Karpas-422 (cell line): ENCODE data around the gene LKAAEAR1. TPM values are rescaled to one million over a fixed set of nuclear protein-coding genes. Genes with fewer than 3 reads are reported as not detected.

ENCODE experiments used
- DNase-seq: peaks from one replicate; pipeline ENCODE4 v3.0.0-alpha.2; 2015
- H2AFZ ChIP-seq: fragments of 200-600 bp; sonication (generic); 2 replicates; pipeline ENCODE4 v1.6.1; 2014; ENCODE audit warnings: antibody characterized with exemption, low read length, mixed read lengths
- H3K27ac ChIP-seq: fragments of 200-600 bp; sonication (generic); 2 replicates; pipeline ENCODE4 v1.5.1; 2014; ENCODE audit warnings: mild to moderate bottlenecking, low read length, moderate library complexity
- H3K27me3 ChIP-seq: fragments of 200-600 bp; sonication (generic); 2 replicates; pipeline ENCODE4 v1.6.1; 2014; ENCODE audit warnings: low read length, mixed read lengths
- H3K36me3 ChIP-seq: fragments of 200-600 bp; sonication (generic); 2 replicates; pipeline ENCODE4 v1.6.1; 2014; ENCODE audit warnings: low read length, mixed read lengths; ENCODE audit not compliant: insufficient read depth
- H3K4me1 ChIP-seq: fragments of 200-600 bp; sonication (generic); 2 replicates; pipeline ENCODE4 v1.6.1; 2014; ENCODE audit warnings: mild to moderate bottlenecking, low read length, mixed read lengths
- H3K4me2 ChIP-seq: fragments of 200-600 bp; sonication (generic); 2 replicates; pipeline ENCODE4 v1.6.1; 2014; ENCODE audit warnings: low read length, low read depth, mild to moderate bottlenecking; ENCODE audit not compliant: poor library complexity, severe bottlenecking
- H3K4me3 ChIP-seq: fragments of 200-600 bp; sonication (generic); 2 replicates; pipeline ENCODE4 v1.5.1; 2014; ENCODE audit warnings: mild to moderate bottlenecking, antibody characterized with exemption, low read length, mixed read lengths
- H3K79me2 ChIP-seq: fragments of 200-600 bp; sonication (generic); 2 replicates; pipeline ENCODE4 v1.6.1; 2014; ENCODE audit warnings: mild to moderate bottlenecking, low read length, mixed read lengths
- H3K9ac ChIP-seq: fragments of 200-600 bp; sonication (generic); 2 replicates; pipeline ENCODE4 v1.6.0; 2014; ENCODE audit warnings: low read length
- H3K9me2 ChIP-seq: fragments of 200-600 bp; sonication (generic), shearing (Covaris generic); replicated peaks from 2 replicates; pipeline ENCODE4 v1.6.0; 2014; ENCODE audit warnings: mild to moderate bottlenecking, low read length, moderate library complexity; ENCODE audit not compliant: insufficient read depth
- H3K9me3 ChIP-seq: fragments of 300-700, 200-600 bp; sonication (generic); 2 replicates; pipeline ENCODE4 v1.6.1; 2014; ENCODE audit warnings: low read length, mixed read lengths
- H4K20me1 ChIP-seq: fragments of 200-600 bp; sonication (generic); 2 replicates; pipeline ENCODE4 v1.6.1; 2014; ENCODE audit warnings: mild to moderate bottlenecking, antibody characterized with exemption, low read length, low read depth; ENCODE audit not compliant: insufficient read depth
- total RNA-seq: library from RNA; depleted of rRNA; stranded (reverse); fragments of >200 nt; shearing (Covaris generic); gene quantifications from 2 replicates; pipeline ENCODE4 v1.2.3, GENCODE V29; 2014; ENCODE audit warnings: low replicate concordance

LKAAEAR1 gene
- total RNA-seq, 1 experiment from 2014 or later: not detected

- no peaks in the 10 kb centered on the region for H3K9me3 ChIP-seq
- no peak overlapping the region for H3K9ac ChIP-seq
- no peak overlapping the region for H3K27ac ChIP-seq
- no peaks in the 10 kb centered on the region for H3K9me2 ChIP-seq
- no peak overlapping the region for H2AFZ ChIP-seq
- H3K36me3 ChIP-seq: peaks cover 6% of the 10 kb centered on the region; the same call in 1 of the 2 replicates
- no peak overlapping the region for H3K4me3 ChIP-seq
- H3K27me3 ChIP-seq: no peaks in the 10 kb centered on the region
- H3K4me2 ChIP-seq: no peak overlapping the region
- H4K20me1 ChIP-seq: peaks cover 8% of the 10 kb centered on the region; the same call in 1 of the 2 replicates
- DNase-seq: no peak
- no peaks in the 10 kb centered on the region for H3K79me2 ChIP-seq
- H3K4me1 ChIP-seq: peaks cover 53% of the 10 kb centered on the region
Measured at GRCh38 chr20:64102647-64103354, 18.6 kb upstream of the LKAAEAR1 start.

DNA sequence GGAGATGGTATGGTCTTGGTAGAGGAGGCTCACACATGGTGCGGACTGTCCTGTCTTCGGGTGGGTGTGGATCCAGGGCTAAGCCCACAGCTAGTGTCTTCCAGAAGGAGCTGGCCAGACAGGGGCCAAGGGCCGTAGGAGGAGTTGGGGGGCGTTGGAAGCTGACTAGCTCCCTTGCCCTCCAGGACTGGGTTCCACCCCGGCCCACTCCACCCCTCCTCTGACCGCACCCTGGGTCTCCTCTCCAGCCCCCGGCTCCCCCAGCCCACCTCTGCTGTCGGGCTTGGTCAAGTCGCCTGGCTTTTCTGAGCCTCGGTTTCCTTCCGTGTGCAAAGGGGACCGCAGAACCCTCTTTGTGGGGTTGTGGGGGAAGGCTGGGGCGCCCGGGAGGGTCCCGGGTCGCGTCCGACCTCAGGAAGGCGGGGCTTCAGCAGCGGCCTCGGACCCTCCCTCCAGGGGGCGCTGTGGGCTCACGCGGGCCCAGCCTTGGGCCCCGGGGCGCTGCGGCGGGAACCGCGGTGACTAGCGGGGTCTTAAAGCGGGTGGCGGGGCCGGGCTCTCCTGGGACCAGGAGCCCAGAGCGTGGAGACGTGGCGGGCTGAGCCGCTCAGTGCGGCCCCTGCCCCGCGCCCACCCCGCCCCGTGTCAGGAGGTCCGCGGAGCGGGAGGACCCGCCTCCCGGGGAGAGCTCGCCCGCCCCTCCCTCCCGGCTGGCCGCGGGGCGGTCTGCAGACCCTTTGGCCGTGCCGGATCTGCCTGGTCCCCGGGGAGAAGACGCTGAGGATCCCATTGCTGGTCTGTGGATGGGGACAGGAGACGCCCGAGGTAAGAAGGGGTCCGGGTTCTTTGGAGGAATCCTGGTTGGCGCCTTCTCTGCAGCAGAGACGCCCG lies 17.8 kb upstream of the LKAAEAR1 start:
- peak; percentile 89 for DNase-seq
- Histone ChIP-seq H2AFZ (no peak overlapping the region), H3K79me2 (no peaks in the 10 kb centered on the region), H3K27ac (no peak overlapping the region; the same call in 1 of the 2 replicates), H3K36me3 (peaks cover 6% of the 10 kb centered on the region; the same call in 1 of the 2 replicates), H4K20me1 (peaks cover 8% of the 10 kb centered on the region; the same call in 1 of the 2 replicates), H3K4me2 (peak overlapping the region; percentile 48), H3K9me3 (no peaks in the 10 kb centered on the region), H3K4me1 (peaks cover 45% of the 10 kb centered on the region), H3K27me3 (no peaks in the 10 kb centered on the region), H3K9me2 (no peaks in the 10 kb centered on the region), H3K9ac (peak overlapping the region; percentile 56), H3K4me3 (peak overlapping the region; percentile 15; the same call in 1 of the 2 replicates)

- Histone ChIP-seq H3K4me1 (peaks cover 40% of the 10 kb centered on the region), H3K36me3 (peaks cover 13% of the 10 kb centered on the region), H3K4me3 (peak overlapping the region; percentile 15; the same call in 1 of the 2 replicates), H4K20me1 (peaks cover 8% of the 10 kb centered on the region; the same call in 1 of the 2 replicates), H2AFZ (no peak overlapping the region), H3K9me3 (no peaks in the 10 kb centered on the region), H3K9ac (peak overlapping the region; percentile 56), H3K9me2 (no peaks in the 10 kb centered on the region), H3K79me2 (no peaks in the 10 kb centered on the region), H3K4me2 (peak overlapping the region; percentile 48), H3K27ac (peak overlapping the region; percentile 88), H3K27me3 (no peaks in the 10 kb centered on the region)
- no peak for DNase-seq
Measured at GRCh38 chr20:64100946-64101688, 16.9 kb upstream of the LKAAEAR1 start.

GRCh38 chr20:64100566-64100888 lies 16.3 kb upstream of the LKAAEAR1 start:
- Histone ChIP-seq H3K4me2 (peak overlapping the region; percentile 48), H3K27me3 (no peaks in the 10 kb centered on the region)

GRCh38 chr20:64099880-64100565 lies 15.8 kb upstream of the LKAAEAR1 start:
- peaks cover 20% of the 10 kb centered on the region for H3K36me3 ChIP-seq
- no peaks in the 10 kb centered on the region for H3K79me2 ChIP-seq
- peak overlapping the region; percentile 48 for H3K4me2 ChIP-seq
- peak overlapping the region; percentile 6; the same call in 1 of the 2 replicates for H3K4me3 ChIP-seq
- peaks cover 8% of the 10 kb centered on the region; the same call in 1 of the 2 replicates for H4K20me1 ChIP-seq
- H3K9me3 ChIP-seq: no peaks in the 10 kb centered on the region
- peak; percentile 87 for DNase-seq
- H3K9ac ChIP-seq: peak overlapping the region; percentile 37
- H3K27ac ChIP-seq: peak overlapping the region; percentile 88
- H3K4me1 ChIP-seq: peaks cover 40% of the 10 kb centered on the region
- no peaks in the 10 kb centered on the region for H3K9me2 ChIP-seq
- no peaks in the 10 kb centered on the region for H3K27me3 ChIP-seq
- H2AFZ ChIP-seq: no peak overlapping the region

More at GRCh38 chr20:64100566-64100888, 16.3 kb upstream of the LKAAEAR1 start:
- DNase-seq: no peak
- peaks cover 8% of the 10 kb centered on the region; the same call in 1 of the 2 replicates for H4K20me1 ChIP-seq
- peaks cover 40% of the 10 kb centered on the region for H3K4me1 ChIP-seq
- H3K4me3 ChIP-seq: peak overlapping the region; percentile 6; the same call in 1 of the 2 replicates
- H3K9ac ChIP-seq: peak overlapping the region; percentile 56
- peak overlapping the region; percentile 88 for H3K27ac ChIP-seq
- H2AFZ ChIP-seq: no peak overlapping the region
- no peaks in the 10 kb centered on the region for H3K79me2 ChIP-seq
- no peaks in the 10 kb centered on the region for H3K9me3 ChIP-seq
- no peaks in the 10 kb centered on the region for H3K9me2 ChIP-seq
- peaks cover 19% of the 10 kb centered on the region for H3K36me3 ChIP-seq

DNA sequence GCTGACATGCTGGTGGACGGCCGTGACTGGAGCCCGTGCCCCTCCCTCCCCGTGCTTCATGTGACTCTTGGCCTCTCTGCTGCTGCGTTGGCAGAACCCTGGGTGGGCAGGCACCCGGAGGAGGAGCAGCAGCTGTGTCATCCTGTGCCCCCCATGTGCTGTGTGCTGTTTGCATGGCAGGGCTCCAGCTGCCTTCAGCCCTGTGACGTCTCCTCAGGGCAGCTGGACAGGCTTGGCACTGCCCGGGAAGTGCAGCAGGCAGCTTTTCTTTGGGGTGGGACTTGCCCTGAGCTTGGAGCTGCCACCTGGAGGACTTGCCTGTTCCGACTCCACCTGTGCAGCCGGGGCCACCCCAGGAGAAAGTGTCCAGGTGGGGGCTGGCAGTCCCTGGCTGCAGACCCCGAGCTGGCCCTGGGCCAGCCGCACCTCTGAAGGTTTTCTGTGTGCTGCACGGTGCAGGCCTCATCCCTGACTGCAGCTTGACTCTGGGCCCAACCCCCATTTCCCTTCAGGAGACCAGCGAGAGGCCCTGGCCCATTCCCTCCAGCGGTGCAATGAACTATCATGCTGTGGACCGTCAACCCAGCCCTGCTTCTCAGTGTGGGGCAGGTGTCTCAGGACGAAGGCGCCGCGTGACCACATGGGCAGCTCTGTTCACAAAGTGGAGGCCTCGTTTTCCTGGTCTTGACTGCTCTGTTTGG lies 15.0 kb upstream of the LKAAEAR1 start:
- Histone ChIP-seq H3K27ac (peak overlapping the region; percentile 88), H3K9me2 (no peaks in the 10 kb centered on the region)

DNA sequence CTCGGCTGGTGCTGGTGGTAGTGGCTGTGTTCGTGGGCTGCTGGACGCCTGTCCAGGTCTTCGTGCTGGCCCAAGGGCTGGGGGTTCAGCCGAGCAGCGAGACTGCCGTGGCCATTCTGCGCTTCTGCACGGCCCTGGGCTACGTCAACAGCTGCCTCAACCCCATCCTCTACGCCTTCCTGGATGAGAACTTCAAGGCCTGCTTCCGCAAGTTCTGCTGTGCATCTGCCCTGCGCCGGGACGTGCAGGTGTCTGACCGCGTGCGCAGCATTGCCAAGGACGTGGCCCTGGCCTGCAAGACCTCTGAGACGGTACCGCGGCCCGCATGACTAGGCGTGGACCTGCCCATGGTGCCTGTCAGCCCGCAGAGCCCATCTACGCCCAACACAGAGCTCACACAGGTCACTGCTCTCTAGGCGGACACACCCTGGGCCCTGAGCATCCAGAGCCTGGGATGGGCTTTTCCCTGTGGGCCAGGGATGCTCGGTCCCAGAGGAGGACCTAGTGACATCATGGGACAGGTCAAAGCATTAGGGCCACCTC lies 14.3 kb upstream of the LKAAEAR1 start:
- peak overlapping the region; percentile 48 for H3K4me2 ChIP-seq
- no peak overlapping the region for H3K4me3 ChIP-seq
- no peaks in the 10 kb centered on the region for H3K27me3 ChIP-seq
- no peaks in the 10 kb centered on the region for H3K9me3 ChIP-seq
- peak overlapping the region; percentile 88 for H3K27ac ChIP-seq
- peaks cover 20% of the 10 kb centered on the region for H3K36me3 ChIP-seq
- no peak overlapping the region for H2AFZ ChIP-seq
- no peaks in the 10 kb centered on the region for H3K79me2 ChIP-seq
- no peak overlapping the region for H3K9ac ChIP-seq
- peaks cover 40% of the 10 kb centered on the region for H3K4me1 ChIP-seq
- no peak for DNase-seq
- no peaks in the 10 kb centered on the region for H3K9me2 ChIP-seq
- peaks cover 8% of the 10 kb centered on the region; the same call in 1 of the 2 replicates for H4K20me1 ChIP-seq

More for the DNA sequence above, 15.0 kb upstream of the LKAAEAR1 start:
- DNase-seq: no peak
- peak overlapping the region; percentile 48 for H3K4me2 ChIP-seq
- H3K79me2 ChIP-seq: no peaks in the 10 kb centered on the region
- no peaks in the 10 kb centered on the region for H3K27me3 ChIP-seq
- peaks cover 8% of the 10 kb centered on the region; the same call in 1 of the 2 replicates for H4K20me1 ChIP-seq
- H3K4me1 ChIP-seq: peaks cover 40% of the 10 kb centered on the region
- peak overlapping the region; percentile 37 for H3K9ac ChIP-seq
- H3K36me3 ChIP-seq: peaks cover 20% of the 10 kb centered on the region
- no peak overlapping the region for H2AFZ ChIP-seq
- H3K4me3 ChIP-seq: peak overlapping the region; percentile 6; the same call in 1 of the 2 replicates
- no peaks in the 10 kb centered on the region for H3K9me3 ChIP-seq
